Neural cell (in vitro differentiated cells): ENCODE data around the gene NEURL1.

Experiments
- CTCF ChIP-seq: fragments of 450-650 bp; IDR thresholded peaks from 2 replicates; pipeline ENCODE4 v1.5.1; 2014; ENCODE audit warnings: antibody characterized with exemption, mild to moderate bottlenecking, moderate library complexity; ENCODE audit not compliant: poor library complexity, severe bottlenecking
- EP300 ChIP-seq: fragments of 450-650 bp; conservative IDR thresholded peaks from 2 replicates; pipeline ENCODE4 v1.6.1; 2014; ENCODE audit warnings: antibody characterized with exemption, mild to moderate bottlenecking, moderate library complexity; ENCODE audit not compliant: poor library complexity, severe bottlenecking
- EZH2 ChIP-seq: fragments of 200-600, 300-800 bp; shearing (Covaris generic), sonication (generic); IDR thresholded peaks from 2 replicates; pipeline ENCODE4 v1.6.1; 2014; ENCODE audit warnings: antibody characterized with exemption, low read length, borderline replicate concordance, mild to moderate bottlenecking; ENCODE audit not compliant: insufficient read depth, poor library complexity, severe bottlenecking
- MXI1 ChIP-seq: fragments of 450-650 bp; conservative IDR thresholded peaks from 2 replicates; pipeline ENCODE4 v1.6.1; 2014; ENCODE audit warnings: antibody characterized with exemption, mild to moderate bottlenecking; ENCODE audit not compliant: poor library complexity, severe bottlenecking
- POLR2AphosphoS5 ChIP-seq: IDR thresholded peaks from 2 replicates; pipeline ENCODE4 v1.6.1; 2012
- RAD21 ChIP-seq: fragments of 450-650 bp; conservative IDR thresholded peaks from 2 replicates; pipeline ENCODE4 v1.6.1; 2014; ENCODE audit warnings: antibody characterized with exemption, mild to moderate bottlenecking, moderate library complexity
- TAF1 ChIP-seq: IDR thresholded peaks from 2 replicates; pipeline ENCODE4 v1.6.1; 2012; ENCODE audit warnings: low read depth
- TF ChIP-seq, protein P1 (sequence below): IDR thresholded peaks from 2 replicates; pipeline ENCODE4 v1.6.1; 2012; ENCODE audit warnings: borderline replicate concordance

GRCh38 chr10:103641326-103641725 lies 147.8 kb downstream of the NEURL1 start:
- TF ChIP-seq CTCF (no peak), POLR2AphosphoS5 (no peak), TAF1 (no peak), EP300 (no peak), EZH2 (no peak), RAD21 (no peak), MXI1 (no peak)
- TF ChIP-seq, protein P1, sequence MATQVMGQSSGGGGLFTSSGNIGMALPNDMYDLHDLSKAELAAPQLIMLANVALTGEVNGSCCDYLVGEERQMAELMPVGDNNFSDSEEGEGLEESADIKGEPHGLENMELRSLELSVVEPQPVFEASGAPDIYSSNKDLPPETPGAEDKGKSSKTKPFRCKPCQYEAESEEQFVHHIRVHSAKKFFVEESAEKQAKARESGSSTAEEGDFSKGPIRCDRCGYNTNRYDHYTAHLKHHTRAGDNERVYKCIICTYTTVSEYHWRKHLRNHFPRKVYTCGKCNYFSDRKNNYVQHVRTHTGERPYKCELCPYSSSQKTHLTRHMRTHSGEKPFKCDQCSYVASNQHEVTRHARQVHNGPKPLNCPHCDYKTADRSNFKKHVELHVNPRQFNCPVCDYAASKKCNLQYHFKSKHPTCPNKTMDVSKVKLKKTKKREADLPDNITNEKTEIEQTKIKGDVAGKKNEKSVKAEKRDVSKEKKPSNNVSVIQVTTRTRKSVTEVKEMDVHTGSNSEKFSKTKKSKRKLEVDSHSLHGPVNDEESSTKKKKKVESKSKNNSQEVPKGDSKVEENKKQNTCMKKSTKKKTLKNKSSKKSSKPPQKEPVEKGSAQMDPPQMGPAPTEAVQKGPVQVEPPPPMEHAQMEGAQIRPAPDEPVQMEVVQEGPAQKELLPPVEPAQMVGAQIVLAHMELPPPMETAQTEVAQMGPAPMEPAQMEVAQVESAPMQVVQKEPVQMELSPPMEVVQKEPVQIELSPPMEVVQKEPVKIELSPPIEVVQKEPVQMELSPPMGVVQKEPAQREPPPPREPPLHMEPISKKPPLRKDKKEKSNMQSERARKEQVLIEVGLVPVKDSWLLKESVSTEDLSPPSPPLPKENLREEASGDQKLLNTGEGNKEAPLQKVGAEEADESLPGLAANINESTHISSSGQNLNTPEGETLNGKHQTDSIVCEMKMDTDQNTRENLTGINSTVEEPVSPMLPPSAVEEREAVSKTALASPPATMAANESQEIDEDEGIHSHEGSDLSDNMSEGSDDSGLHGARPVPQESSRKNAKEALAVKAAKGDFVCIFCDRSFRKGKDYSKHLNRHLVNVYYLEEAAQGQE, result no peak
